Measurements from ENCODE around the gene SLC12A5.

- TF ChIP-seq CTCF (IDR thresholded peaks at IDR 0.05) = no peak
- no peak for TF ChIP-seq POLR2A (IDR thresholded peaks at IDR 0.05)
These were observed 24.4 kb downstream of the SLC12A5 start for GRCh38 chr20:46053416-46053815.
